ENCODE data around the gene MAGI1. TPM values are rescaled to one million over a fixed set of nuclear protein-coding genes. Genes with fewer than 3 reads are reported as not detected.

Gene MAGI1
- total and polyA plus RNA-seq, 7 donors: 10.2 to 54.0 (median 29.8) TPM

- TF ChIP-seq POLR2A (IDR thresholded peaks at IDR 0.05) (no peak), POLR2AphosphoS5 (IDR thresholded peaks at IDR 0.05) (no peak), CTCF (IDR thresholded peaks at IDR 0.05) (no peak)
- Histone ChIP-seq H3K27ac (no peak overlapping the region), H3K27me3 (no peaks in the 10 kb centered on the region), H3K9me3 (no peaks in the 10 kb centered on the region), H3K36me3 (no peaks in the 10 kb centered on the region), H3K4me1 (peaks cover 0 to 4% (median 0%) of the 10 kb centered on the region in 4 donors), H3K4me3 (no peak overlapping the region)
- intact Hi-C loops (cut with DNase I): no loop called here
- WGBS, 2 donors: 85 to 91% methylated on average over 5 of the region's 5 CpGs
- no peak for DNase-seq
Observed at GRCh38 chr3:65988411-65989180, 50.1 kb downstream of the MAGI1 start.

- intact Hi-C loops (cut with DNase I): no loop called here
- 82 to 92% methylated on average over 4 of the region's 4 CpGs for WGBS, 2 donors
- TF ChIP-seq POLR2AphosphoS5 (IDR thresholded peaks at IDR 0.05): no peak
- TF ChIP-seq POLR2A (IDR thresholded peaks at IDR 0.05): no peak
- no peak for TF ChIP-seq CTCF (IDR thresholded peaks at IDR 0.05)
- no peak for TF ChIP-seq EP300 (IDR thresholded peaks at IDR 0.05)
Observed at GRCh38 chr3:65986285-65986684, 52.4 kb downstream of the MAGI1 start.

GRCh38 chr3:65984975-65985374 is 53.7 kb downstream of the MAGI1 start:
- no peak overlapping the region for H3K27ac ChIP-seq
- WGBS, 2 donors: 93 to 95% methylated on average over 1 of the region's 1 CpG
- no peaks in the 10 kb centered on the region for H3K36me3 ChIP-seq
- DNase-seq: no peak
- no peaks in the 10 kb centered on the region for H3K9me3 ChIP-seq
- H3K27me3 ChIP-seq: no peaks in the 10 kb centered on the region
- TF ChIP-seq EP300 (IDR thresholded peaks at IDR 0.05): no peak
- TF ChIP-seq POLR2A (IDR thresholded peaks at IDR 0.05): no peak
- TF ChIP-seq POLR2AphosphoS5 (IDR thresholded peaks at IDR 0.05): no peak
- no peak for TF ChIP-seq CTCF (IDR thresholded peaks at IDR 0.05)
- no peak overlapping the region for H3K4me3 ChIP-seq
- intact Hi-C loops (cut with DNase I): no loop called here
- H3K4me1 ChIP-seq: peaks cover 0 to 4% (median under 1%) of the 10 kb centered on the region in 4 donors

More at GRCh38 chr3:65986285-65986684, 52.4 kb downstream of the MAGI1 start:
- Histone ChIP-seq H3K4me3 (no peak overlapping the region), H3K27ac (no peak overlapping the region), H3K9me3 (no peaks in the 10 kb centered on the region), H3K27me3 (no peaks in the 10 kb centered on the region), H3K4me1 (peaks cover 0 to 4% (median 0%) of the 10 kb centered on the region in 4 donors), H3K36me3 (no peaks in the 10 kb centered on the region)
- no peak for DNase-seq

GRCh38 chr3:65983100-65983499 is 55.6 kb downstream of the MAGI1 start:
- no peaks in the 10 kb centered on the region for H3K27me3 ChIP-seq
- 15 to 53% methylated on average over 1 of the region's 1 CpG for WGBS, 2 donors
- H3K27ac ChIP-seq: no peak overlapping the region
- H3K9me3 ChIP-seq: no peaks in the 10 kb centered on the region
- TF ChIP-seq POLR2AphosphoS5 (IDR thresholded peaks at IDR 0.05) (no peak), POLR2A (IDR thresholded peaks at IDR 0.05) (no peak), CTCF (IDR thresholded peaks at IDR 0.05) (no peak), EP300 (IDR thresholded peaks at IDR 0.05) (no peak)
- peaks cover 0 to 17% (median 2%) of the 10 kb centered on the region in 4 donors for H3K4me1 ChIP-seq
- H3K36me3 ChIP-seq: no peaks in the 10 kb centered on the region
- no peak overlapping the region for H3K4me3 ChIP-seq
- intact Hi-C loops (cut with DNase I): no loop called here
- DNase-seq: no peak
